Gastrocnemius medialis (tissue), 4 donors: ENCODE measurements around the gene CCDC126.

Experiments
- CTCF ChIP-seq, 5 experiments: fragments of 450-650 bp in 3 of 5; fragments of 200-600 bp in 2 of 5; sonication (generic) in 2 of 5; IDR thresholded peaks in 4 of 5; conservative IDR thresholded peaks in 1 of 5; 1 replicate in 4 of 5; 2 replicates in 1 of 5; pipeline ENCODE4 v1.5.1; 2016 to 2019; ENCODE audit warnings: antibody characterized with exemption in 5 of 5, mild to moderate bottlenecking in 3 of 5, moderate library complexity in 3 of 5
- POLR2A ChIP-seq, 2 donors: fragments of 450-650 bp; IDR thresholded peaks; one replicate each; pipeline ENCODE4 v1.6.1; 2017; ENCODE audit warnings: antibody characterized with exemption in 2 of 2, mild to moderate bottlenecking in 2 of 2, moderate library complexity in 2 of 2

- TF ChIP-seq CTCF (IDR thresholded peaks at IDR 0.05 in 4 of 5, conservative IDR thresholded peaks at IDR 0.05 in 1 of 5), result no peak
- TF ChIP-seq POLR2A (IDR thresholded peaks at IDR 0.05), result no peak
Observed at GRCh38 chr7:23598296-23598695, 1.1 kb downstream of the CCDC126 start.
